Testis (tissue), 2 donors: ENCODE results near the gene OBSCN.

Source experiments
- CTCF ChIP-seq, 3 experiments: fragments of 450-650 bp in 2 of 3; fragments of 200-600 bp in 1 of 3; sonication (generic) in 1 of 3; IDR thresholded peaks; one replicate each; pipeline ENCODE4 v1.5.1; 2016 to 2019; ENCODE audit warnings: antibody characterized with exemption in 3 of 3, mild to moderate bottlenecking in 2 of 3, moderate library complexity in 1 of 3
- POLR2A ChIP-seq: fragments of 450-650 bp; IDR thresholded peaks from one replicate; pipeline ENCODE4 v1.6.1; 2017; ENCODE audit warnings: antibody characterized with exemption, mild to moderate bottlenecking, moderate library complexity

- TF ChIP-seq CTCF (IDR thresholded peaks at IDR 0.05), result no peak
- TF ChIP-seq POLR2A, result no peak
These were observed 135.4 kb downstream of the OBSCN start for GRCh38 chr1:228343191-228343661.
